ENCODE results near the gene TRPC6.
"Not testable (repeated sequence)": the region's sequence is repeated elsewhere in the genome, so short reads cannot be mapped to it uniquely, and the experiment has no call there.

TRPC6 gene

GRCh38 chr11:101498891-101499290 lies 84.9 kb downstream of the TRPC6 start:
- Mint-ChIP-seq H3K27me3 (no peaks in the 10 kb centered on the region), H3K9me3 (peaks cover 8% of the 10 kb centered on the region), H3K4me3 (no peak overlapping the region), H3K27ac (no peak overlapping the region), H3K4me1 (ENCODE audit: low read depth) (no peaks in the 10 kb centered on the region), H3K36me3 (ENCODE audit: low read depth) (no peaks in the 10 kb centered on the region)
- intact Hi-C loops (cut with micrococcal nuclease), result no loop called here

- no peaks in the 10 kb centered on the region for H3K36me3 Mint-ChIP-seq (ENCODE audit: low read depth)
- no peaks in the 10 kb centered on the region for H3K27me3 Mint-ChIP-seq
- peaks cover 8% of the 10 kb centered on the region for H3K9me3 Mint-ChIP-seq
- no peak overlapping the region for H3K27ac Mint-ChIP-seq
- H3K4me1 Mint-ChIP-seq (ENCODE audit: low read depth), result no peaks in the 10 kb centered on the region
- intact Hi-C loops (cut with micrococcal nuclease), result no loop called here
- H3K4me3 Mint-ChIP-seq, result no peak overlapping the region
These were observed 86.5 kb downstream of the TRPC6 start for GRCh38 chr11:101497291-101497690.

GRCh38 chr11:101487775-101488174 lies 96.0 kb downstream of the TRPC6 start:
- Mint-ChIP-seq H3K27ac (no peak overlapping the region), H3K36me3 (ENCODE audit: low read depth) (no peaks in the 10 kb centered on the region), H3K4me1 (ENCODE audit: low read depth) (no peaks in the 10 kb centered on the region), H3K27me3 (no peaks in the 10 kb centered on the region), H3K9me3 (no peaks in the 10 kb centered on the region), H3K4me3 (no peak overlapping the region)
- intact Hi-C loops (cut with micrococcal nuclease), result no loop called here

- Mint-ChIP-seq H3K36me3 (ENCODE audit: low read depth) (no peaks in the 10 kb centered on the region), H3K4me1 (ENCODE audit: low read depth) (no peaks in the 10 kb centered on the region), H3K27ac (no peak overlapping the region), H3K27me3 (no peaks in the 10 kb centered on the region), H3K9me3 (no peaks in the 10 kb centered on the region), H3K4me3 (no peak overlapping the region)
- intact Hi-C loops (cut with micrococcal nuclease), result no loop called here
These were observed 101.2 kb downstream of the TRPC6 start for GRCh38 chr11:101482556-101483124.

- Mint-ChIP-seq H3K9me3 (no peaks in the 10 kb centered on the region), H3K27me3 (no peaks in the 10 kb centered on the region), H3K4me1 (ENCODE audit: low read depth) (no peaks in the 10 kb centered on the region), H3K27ac (no peak overlapping the region), H3K36me3 (ENCODE audit: low read depth) (no peaks in the 10 kb centered on the region), H3K4me3 (no peak overlapping the region)
- intact Hi-C loops (cut with micrococcal nuclease), result no loop called here
These were observed 105.0 kb downstream of the TRPC6 start for GRCh38 chr11:101478587-101479369.

GRCh38 chr11:101477926-101478325 lies 105.9 kb downstream of the TRPC6 start:
- Mint-ChIP-seq H3K27ac (no peak overlapping the region), H3K9me3 (no peaks in the 10 kb centered on the region), H3K27me3 (no peaks in the 10 kb centered on the region), H3K36me3 (ENCODE audit: low read depth) (no peaks in the 10 kb centered on the region), H3K4me3 (no peak overlapping the region), H3K4me1 (ENCODE audit: low read depth) (no peaks in the 10 kb centered on the region)
- intact Hi-C loops (cut with micrococcal nuclease), result no loop called here

GRCh38 chr11:101476191-101476590 lies 107.6 kb downstream of the TRPC6 start:
- intact Hi-C loops (cut with micrococcal nuclease), result no loop called here
- no peak overlapping the region for H3K4me3 Mint-ChIP-seq
- no peaks in the 10 kb centered on the region for H3K4me1 Mint-ChIP-seq (ENCODE audit: low read depth)
- no peaks in the 10 kb centered on the region for H3K9me3 Mint-ChIP-seq
- H3K27me3 Mint-ChIP-seq, result no peaks in the 10 kb centered on the region
- no peak overlapping the region for H3K27ac Mint-ChIP-seq
- no peaks in the 10 kb centered on the region for H3K36me3 Mint-ChIP-seq (ENCODE audit: low read depth)

GRCh38 chr11:101475699-101476098 lies 108.1 kb downstream of the TRPC6 start:
- H3K4me1 Mint-ChIP-seq (ENCODE audit: low read depth), result no peaks in the 10 kb centered on the region
- H3K36me3 Mint-ChIP-seq (ENCODE audit: low read depth), result no peaks in the 10 kb centered on the region
- no peak overlapping the region for H3K4me3 Mint-ChIP-seq
- H3K27ac Mint-ChIP-seq, result no peak overlapping the region
- no peaks in the 10 kb centered on the region for H3K27me3 Mint-ChIP-seq
- no peaks in the 10 kb centered on the region for H3K9me3 Mint-ChIP-seq
- intact Hi-C loops (cut with micrococcal nuclease), result no loop called here

GRCh38 chr11:101474666-101475065 lies 109.1 kb downstream of the TRPC6 start:
- no peaks in the 10 kb centered on the region for H3K4me1 Mint-ChIP-seq (ENCODE audit: low read depth)
- H3K27me3 Mint-ChIP-seq, result no peaks in the 10 kb centered on the region
- intact Hi-C loops (cut with micrococcal nuclease), result no loop called here
- H3K9me3 Mint-ChIP-seq, result no peaks in the 10 kb centered on the region
- no peak overlapping the region for H3K27ac Mint-ChIP-seq
- H3K4me3 Mint-ChIP-seq, result no peak overlapping the region
- no peaks in the 10 kb centered on the region for H3K36me3 Mint-ChIP-seq (ENCODE audit: low read depth)

- H3K27ac Mint-ChIP-seq, result no peak overlapping the region
- intact Hi-C loops (cut with micrococcal nuclease), result no loop called here
These were observed 112.8 kb downstream of the TRPC6 start for GRCh38 chr11:101470881-101471520.

GRCh38 chr11:101470419-101470818 lies 113.4 kb downstream of the TRPC6 start:
- Mint-ChIP-seq H3K27me3 (no peaks in the 10 kb centered on the region), H3K36me3 (ENCODE audit: low read depth) (no peaks in the 10 kb centered on the region), H3K9me3 (no peaks in the 10 kb centered on the region), H3K27ac (no peak overlapping the region), H3K4me3 (no peak overlapping the region), H3K4me1 (ENCODE audit: low read depth) (no peaks in the 10 kb centered on the region)
- intact Hi-C loops (cut with micrococcal nuclease), result no loop called here

More at GRCh38 chr11:101470881-101471520, 112.8 kb downstream of the TRPC6 start:
- Mint-ChIP-seq H3K4me1 (ENCODE audit: low read depth) (no peaks in the 10 kb centered on the region), H3K4me3 (no peak overlapping the region), H3K36me3 (ENCODE audit: low read depth) (no peaks in the 10 kb centered on the region), H3K27me3 (no peaks in the 10 kb centered on the region), H3K9me3 (no peaks in the 10 kb centered on the region)

GRCh38 chr11:101466352-101466751 lies 117.5 kb downstream of the TRPC6 start:
- H3K36me3 Mint-ChIP-seq (ENCODE audit: low read depth), result no peaks in the 10 kb centered on the region
- H3K4me1 Mint-ChIP-seq (ENCODE audit: low read depth), result no peaks in the 10 kb centered on the region
- H3K9me3 Mint-ChIP-seq, result no peaks in the 10 kb centered on the region
- no peaks in the 10 kb centered on the region for H3K27me3 Mint-ChIP-seq
- H3K4me3 Mint-ChIP-seq, result no peak overlapping the region
- intact Hi-C loops (cut with micrococcal nuclease), result no loop called here
- no peak overlapping the region for H3K27ac Mint-ChIP-seq

GRCh38 chr11:101464388-101464787 lies 119.4 kb downstream of the TRPC6 start:
- intact Hi-C loops (cut with micrococcal nuclease); H3K27me3 Mint-ChIP-seq; H3K36me3 Mint-ChIP-seq (ENCODE audit: low read depth); H3K9me3 Mint-ChIP-seq; H3K27ac Mint-ChIP-seq; H3K4me1 Mint-ChIP-seq (ENCODE audit: low read depth); H3K4me3 Mint-ChIP-seq: not testable (repeated sequence)

- Mint-ChIP-seq H3K27ac (no peak overlapping the region), H3K4me1 (ENCODE audit: low read depth) (no peaks in the 10 kb centered on the region), H3K4me3 (no peak overlapping the region), H3K27me3 (no peaks in the 10 kb centered on the region), H3K36me3 (ENCODE audit: low read depth) (no peaks in the 10 kb centered on the region), H3K9me3 (no peaks in the 10 kb centered on the region)
- intact Hi-C loops (cut with micrococcal nuclease), result loop anchor here (5.0 kb wide), 2 partner anchors 388 to 548 kb away; no protein-coding TSS in a partner anchor
These were observed 124.8 kb downstream of the TRPC6 start for GRCh38 chr11:101459020-101459419.

Data from dendritic cell treated with granulocyte-macrophage colony-stimulating factor and Interleukin-4, amounts not matched to agents 40 ng/mL and 50 ng/mL, for 4 days (primary cell).